CD4-positive, alpha-beta T cell treated with Interleukin-6 for 4 hours (primary cell): Measurements from ENCODE around the gene PARD3B.

ENCODE experiments used
- DNase-seq: peaks from one replicate; pipeline ENCODE4 v3.0.0-alpha.2; 2020; ENCODE audit warnings: mixed read lengths

The PARD3B gene

DNA sequence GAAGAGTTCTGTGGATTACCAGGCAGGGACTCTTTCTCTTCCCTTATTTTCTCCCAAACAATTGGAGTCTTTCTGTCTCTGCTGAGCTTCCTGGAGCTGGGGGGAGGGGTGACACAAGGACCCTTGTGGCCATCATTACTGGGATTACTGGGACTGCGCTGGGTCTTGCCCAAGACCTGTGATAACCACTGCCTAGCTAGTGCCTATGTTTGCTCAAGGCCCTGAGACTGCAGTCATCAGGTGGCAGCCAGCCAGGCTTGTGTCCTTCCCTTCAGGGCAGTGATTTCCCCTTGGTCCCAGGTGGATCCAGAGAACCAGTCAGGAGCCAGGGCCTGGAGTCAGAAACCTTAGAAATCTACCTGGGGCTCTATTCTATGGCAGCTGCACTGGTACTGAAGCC, 355.6 kb downstream of the PARD3B start:
- DNase-seq, result no peak

DNA sequence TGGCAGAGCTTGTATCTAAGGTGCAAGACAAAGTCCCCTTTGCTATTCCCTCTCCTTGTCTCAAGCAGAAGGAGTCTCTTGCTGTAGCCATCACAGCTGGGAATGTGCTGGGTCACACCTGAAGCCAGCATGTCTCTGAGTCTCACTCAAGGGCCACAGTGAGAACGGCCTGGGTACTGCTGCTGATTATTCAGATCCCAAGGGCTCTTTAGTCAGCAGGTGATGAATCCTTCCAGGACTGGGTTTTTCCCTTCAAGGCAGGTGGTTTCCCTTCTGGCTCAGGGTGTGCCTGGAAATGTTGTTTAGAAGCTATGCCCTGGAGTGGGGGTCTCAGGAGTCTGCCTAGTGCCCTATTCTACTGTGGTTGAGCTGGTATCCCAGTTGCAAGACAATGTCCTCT, 356.3 kb downstream of the PARD3B start:
- no peak for DNase-seq

DNA sequence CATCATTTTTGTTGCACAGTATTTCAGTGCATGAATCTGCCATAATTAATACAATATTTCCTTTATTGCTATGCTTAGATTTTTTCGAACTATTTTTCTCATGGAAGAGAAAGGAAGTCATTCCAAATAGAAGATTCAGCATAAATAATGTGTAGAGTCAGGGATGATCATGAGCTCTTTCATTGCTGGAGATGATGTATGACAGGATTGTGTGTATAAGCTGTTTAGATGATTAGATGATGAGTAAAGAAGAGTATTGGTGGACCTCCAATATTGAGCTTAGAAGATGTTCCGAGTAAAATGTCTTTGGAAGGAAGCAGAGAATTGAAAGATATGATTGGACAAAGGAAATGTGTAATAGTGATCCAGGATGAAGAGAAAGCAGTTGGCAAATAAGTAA, 364.5 kb downstream of the PARD3B start:
- DNase-seq, result no peak

DNA sequence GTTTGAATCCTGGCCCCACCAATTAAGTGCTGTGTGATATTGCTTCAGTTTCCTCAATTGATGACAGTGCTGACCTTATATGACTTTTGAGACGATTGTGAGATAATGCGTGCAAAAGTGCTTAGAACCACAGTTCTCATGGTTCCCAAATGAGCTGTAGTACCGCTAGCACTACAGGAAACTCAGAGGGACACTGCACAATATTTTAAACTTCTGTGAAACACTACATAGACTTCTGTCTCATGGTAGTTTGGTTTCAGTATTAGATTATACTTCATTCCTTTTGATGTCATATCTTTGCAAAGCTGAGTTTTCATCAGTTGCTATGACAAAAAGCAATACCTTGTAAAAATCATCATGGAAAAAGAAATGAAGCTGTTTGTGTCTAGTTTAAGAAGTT, 368.0 kb downstream of the PARD3B start:
- no peak for DNase-seq

DNA sequence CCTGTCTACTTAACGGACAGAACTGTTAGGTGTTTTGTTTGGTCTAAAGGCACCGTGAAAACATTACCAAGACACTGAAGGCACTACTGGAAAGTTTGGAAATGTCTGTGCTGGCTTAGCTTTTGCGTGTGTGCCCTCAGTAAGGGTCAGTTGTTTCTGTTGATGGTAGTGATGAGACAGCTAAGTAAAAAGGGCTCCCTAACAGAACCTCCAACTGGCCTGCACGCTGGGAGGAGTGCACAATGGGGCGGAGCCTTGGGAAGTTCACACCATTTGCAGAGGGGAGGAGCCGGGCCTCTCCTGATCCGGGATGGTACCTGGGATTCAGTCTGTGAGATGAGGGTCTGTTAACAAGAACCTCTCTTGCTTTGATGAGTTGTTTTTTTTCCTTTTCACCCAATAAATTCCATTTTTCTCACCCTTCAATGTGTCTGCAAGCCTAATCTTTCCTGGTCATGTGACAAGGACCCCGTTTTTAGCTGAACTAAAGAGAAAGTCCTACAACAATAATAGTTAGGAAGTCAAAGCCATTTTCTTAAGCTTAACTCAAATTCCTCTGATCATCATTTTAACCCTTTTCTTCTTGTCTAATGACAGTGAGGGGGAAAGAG, 368.7 kb downstream of the PARD3B start:
- no peak for DNase-seq

DNA sequence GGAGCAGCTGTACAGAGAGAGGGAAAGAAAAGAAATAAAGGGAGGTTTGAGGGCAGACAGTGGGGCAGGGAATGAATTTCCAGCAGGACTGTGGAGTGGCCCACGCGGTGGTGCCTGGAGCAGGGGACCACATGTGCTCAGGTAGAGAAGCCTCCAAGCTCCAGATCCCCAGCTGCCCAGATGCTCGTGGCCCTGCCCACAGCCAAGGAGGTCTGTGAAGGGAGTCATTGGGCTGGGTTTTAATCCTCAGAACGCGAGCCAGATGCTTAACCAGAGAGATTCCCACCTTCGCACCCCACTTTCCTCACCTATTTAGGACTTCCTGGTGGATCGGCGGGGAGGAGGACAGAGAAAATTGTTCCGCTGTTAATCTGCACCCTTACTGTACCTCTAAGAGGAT, 369.4 kb downstream of the PARD3B start:
- DNase-seq, result no peak

DNA sequence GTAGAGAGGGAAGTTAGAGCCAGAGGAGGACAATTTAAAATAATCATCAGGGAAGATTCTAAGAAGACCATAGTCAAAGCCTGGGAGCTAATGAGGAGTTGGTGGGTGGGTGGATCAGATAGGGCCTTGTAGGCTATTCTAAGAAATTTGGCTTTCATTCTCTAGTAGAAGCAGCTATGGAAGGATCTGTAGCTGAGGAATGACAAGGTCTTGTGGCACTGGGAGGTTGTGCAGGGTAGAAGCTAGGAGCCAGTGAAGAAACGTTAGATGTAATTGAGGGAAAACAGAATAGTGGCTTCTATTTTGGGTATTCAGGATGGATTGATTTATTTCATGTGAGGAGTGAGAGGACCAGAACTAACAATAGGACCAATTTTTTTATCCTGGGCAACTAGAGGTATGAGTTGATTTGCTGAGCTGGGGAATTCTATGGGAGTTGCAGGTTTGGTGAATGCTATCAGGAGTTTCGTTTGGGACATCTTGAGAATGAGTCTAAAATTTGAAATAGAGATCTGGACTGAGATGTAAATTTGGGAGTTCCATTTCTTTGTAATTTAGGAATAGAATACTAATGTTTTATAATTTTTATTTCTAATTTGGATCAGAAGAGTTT, 371.9 kb downstream of the PARD3B start:
- DNase-seq, result no peak

DNA sequence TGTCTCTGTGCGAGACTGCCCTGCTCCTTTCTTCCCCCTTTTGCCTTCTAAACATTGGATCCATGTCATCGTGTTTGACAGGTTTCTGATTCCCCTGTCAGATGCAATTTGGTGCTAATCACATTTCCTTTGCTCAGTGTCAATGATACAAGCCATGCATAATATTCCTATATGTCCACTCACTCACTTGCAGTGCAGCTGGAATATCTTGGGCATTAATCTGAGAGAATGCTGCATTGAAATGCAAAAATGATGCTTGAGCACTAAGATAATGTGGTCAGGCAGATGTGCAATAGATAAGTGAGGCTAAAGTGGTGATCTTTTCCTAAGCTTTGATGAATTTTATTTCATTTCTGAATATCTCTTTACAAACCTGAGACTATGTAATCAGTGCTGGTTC, 375.5 kb downstream of the PARD3B start:
- no peak for DNase-seq

DNA sequence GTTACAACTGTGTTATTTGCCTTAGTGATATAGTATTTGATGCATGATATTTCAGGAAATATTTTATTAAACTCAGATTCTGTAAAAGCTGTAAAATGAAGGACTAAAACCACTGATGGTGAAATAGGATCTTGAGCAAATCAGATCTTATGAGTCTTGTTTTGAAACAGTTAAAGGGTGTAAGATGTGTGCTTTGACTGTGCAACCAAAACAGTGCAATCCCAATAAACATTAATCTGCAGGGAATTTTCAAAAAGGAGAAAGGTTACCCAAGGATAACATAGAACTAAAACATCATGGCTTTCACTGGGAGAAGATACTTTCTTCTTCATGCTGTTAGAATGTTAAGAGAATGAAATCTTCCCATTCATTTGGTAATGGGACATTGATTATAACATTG, 378.7 kb downstream of the PARD3B start:
- DNase-seq, result no peak

DNA sequence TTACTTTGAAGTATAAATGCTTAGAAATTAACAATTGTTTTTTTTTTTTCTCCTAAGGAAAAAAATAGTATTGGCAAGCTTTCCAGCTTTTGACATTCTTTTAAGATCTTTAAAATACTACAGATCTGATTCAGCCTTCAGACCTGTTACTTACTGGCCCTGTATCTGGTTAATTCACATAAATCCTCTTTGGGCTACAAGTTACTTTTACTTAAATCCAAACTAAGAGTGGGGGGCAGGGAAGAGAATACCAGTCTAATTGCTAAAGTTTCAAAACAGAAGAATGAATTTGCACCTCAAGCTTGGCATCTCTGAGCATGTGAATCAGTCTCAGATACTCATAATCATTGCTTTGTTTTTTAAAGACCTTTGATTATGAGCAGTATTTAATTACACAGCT, 386.3 kb downstream of the PARD3B start:
- DNase-seq, result no peak

DNA sequence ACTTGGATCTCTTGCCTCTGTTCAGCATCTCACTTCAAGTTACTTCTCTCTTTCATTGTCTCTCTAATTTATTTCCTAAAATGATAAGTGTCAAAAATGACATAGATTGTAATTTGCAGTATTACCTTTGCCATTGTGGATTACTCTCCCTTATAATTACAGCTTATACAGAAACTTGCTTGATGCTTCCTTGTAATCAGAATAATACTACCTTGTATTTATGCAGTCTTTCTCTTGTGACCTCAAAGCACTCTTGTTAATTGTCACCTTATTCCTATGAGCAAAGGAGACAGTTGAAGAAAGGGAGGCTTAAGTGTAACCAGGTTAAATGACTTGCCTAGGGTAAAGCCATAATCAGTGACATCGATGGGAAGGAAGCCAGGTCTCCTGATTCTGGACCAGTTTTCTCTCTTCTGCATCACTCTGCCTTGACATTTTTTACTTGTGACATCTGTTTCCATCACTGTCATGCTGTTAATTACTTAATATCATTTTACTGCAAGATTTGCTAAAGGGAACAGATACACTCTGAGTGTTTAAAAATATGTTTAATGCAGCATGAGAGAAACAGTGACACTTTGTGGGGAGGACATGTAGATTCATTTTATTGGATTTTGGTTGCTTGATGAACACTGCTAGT, 388.6 kb downstream of the PARD3B start:
- no peak for DNase-seq

DNA sequence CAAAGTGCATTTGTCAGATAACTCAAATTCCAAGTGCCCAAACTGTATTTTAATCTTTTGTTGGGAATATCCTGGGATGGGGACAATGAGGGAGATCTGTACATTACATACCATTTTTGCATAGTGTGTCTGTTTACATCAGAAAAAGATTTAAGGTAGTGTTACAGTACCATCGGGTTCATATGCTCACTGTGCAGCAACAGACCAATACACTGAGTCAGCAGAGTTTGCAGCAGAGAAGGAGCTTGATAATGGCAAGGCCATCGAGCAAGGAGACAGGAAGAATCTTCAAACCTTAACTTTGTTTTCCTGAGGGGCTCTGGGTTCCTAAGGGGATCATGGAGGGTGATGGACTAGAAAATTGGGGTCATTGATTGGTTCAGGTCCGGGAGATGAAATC, 399.7 kb downstream of the PARD3B start:
- DNase-seq, result no peak

DNA sequence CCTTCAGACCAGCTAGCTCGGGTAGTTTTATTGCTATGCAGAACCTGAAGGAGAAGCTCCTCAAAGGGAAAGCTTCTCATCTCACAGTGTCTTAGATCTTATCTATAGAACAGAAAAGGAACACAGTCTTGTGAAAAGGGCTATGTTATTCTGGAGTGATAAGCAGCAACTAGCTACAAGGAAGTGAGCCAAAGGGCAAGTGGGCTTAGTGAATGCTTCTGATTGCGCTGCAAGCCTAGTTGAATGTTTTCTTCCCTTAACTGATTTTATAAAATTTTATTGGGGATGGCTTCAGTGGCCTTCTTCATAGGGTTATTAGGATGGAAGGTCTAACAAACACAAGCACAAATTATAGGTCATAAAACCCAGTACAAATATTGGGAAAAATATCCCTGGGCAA, 400.1 kb downstream of the PARD3B start:
- DNase-seq, result no peak

DNA sequence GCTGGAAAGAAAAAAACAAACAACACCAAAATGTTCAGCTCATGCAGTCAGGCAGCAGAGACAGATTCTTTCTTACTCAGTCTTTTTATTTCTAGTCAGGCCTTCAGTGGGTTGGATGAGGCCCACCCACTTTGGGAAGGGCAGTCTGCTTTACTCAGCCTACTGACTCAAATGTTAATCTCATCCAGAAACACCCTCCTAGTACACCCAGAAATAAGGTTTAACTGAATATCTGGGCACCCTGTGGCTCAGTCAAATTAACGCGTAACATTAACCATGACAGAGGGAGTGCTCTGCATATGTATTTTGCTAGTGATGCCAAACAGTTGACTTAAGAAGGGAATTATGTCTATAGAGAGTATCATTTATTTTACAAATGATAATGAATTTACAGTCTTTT, 401.6 kb downstream of the PARD3B start:
- DNase-seq, result no peak

DNA sequence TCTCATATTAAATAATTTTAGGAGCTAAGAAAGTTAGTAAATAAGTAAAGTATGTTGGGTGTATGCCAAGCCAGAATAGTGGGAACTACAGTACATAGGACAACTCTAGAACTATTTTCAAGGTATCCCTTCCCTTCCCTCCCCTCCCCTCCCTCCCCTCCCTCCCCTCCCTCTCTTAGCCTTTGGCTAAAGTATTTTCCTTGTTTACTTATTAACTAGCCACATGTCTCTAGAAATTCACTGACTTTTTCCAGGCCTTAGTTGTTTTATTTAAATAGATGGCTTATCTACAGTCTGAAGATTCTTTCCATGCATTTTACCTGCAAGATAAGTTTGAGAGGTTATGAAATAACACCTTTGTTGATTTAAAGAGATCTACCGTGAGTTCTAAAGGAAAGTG, 402.1 kb downstream of the PARD3B start:
- no peak for DNase-seq

DNA sequence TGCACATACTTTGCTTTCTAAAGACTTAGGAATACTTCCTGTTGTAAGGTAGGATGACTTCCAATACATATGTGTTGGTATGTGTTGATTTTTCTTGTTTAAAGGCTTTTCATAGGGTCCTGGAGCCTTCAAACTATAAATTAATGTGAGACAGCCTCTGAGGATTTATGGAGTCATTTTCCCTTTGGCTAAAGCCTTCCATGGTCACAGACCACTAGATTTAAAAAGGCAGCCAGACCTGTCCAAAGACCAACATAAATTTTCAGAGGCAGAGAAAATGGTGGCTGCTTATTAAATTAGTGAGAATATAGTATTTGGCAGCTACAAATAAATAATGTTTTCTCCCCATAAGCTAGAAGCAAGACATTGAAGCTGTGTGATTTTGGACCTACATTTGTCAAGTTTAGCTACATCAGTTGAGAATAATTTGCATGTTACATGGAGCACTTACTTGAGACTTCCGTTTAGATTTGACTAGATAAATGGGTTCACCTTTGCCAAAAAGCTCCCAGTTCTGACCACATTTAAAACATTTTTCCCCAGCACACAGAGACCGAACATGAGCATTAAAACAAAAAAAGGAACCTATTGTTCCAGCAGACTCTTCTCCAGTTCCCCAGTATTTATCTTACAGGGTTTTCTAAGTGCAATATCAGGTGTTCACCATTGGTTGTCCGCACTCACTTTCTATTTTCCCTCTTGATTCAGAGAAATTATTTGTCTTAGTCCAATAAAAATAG, 402.9 kb downstream of the PARD3B start:
- no peak for DNase-seq

DNA sequence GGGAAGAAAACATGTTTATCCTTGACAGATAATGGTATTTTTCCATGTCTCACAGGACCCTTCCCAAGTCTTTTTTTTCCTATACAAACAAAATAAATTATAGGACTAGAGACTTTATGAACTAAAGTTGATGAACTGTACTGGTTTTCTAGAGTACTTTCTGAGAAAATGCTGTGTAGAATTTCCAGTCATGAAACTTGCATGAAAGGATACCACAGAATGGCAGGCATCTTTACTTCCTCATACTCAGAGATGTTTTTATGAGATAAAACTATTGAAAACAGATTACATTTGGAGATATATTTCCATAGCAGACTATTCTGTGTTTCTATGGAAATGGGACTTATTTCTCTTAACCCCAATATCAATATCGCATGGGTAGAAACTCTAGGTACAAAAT, 403.5 kb downstream of the PARD3B start:
- DNase-seq, result no peak

DNA sequence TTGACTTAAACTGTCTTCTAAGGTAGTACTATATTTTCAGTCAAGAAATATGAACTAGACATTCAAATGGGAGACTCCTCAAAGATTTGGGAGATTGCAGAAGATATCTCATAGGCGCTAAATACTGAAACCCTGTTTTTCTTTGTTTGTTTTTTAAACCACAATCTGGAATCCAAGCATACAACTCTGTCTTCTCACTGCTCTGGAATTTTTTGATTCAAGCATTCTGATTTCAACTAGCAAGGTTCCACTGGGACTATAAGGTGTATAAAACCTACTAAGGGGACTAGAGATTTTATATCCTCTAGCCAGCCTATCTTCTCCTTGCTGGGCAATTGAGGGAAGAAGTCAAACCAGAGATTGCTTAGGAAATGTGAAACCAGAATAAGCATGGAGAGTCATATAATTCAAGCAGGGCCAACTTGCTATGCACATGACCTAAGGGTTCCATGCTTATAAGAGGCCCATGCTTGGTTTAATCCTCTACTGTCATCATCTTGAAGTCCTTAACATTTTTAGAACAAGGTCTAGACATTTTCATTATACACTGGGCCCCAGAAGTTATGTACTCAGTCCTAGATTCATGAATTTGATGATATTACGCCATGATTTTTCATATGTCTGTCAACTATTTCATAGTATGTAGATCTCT, 405.5 kb downstream of the PARD3B start:
- DNase-seq, result no peak

DNA sequence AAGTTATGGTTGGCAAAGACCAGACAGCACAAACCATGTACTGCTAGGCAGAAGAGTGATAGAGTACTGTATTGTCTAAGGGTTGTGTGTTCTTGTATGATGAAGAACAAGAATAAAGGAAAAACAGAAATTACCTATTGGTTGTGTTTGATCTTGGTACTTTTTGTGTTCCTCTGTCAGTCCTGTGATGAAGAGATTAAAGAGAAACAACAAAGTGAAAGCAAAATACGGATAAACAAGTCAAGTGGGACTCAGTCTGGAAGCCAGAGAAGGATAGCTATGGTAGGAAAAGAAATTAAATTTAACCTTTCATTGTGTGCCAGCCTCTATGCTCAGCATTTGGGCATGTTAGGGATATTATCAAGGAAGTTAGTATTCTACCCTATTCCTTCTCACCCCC, 413.1 kb downstream of the PARD3B start:
- DNase-seq, result no peak

DNA sequence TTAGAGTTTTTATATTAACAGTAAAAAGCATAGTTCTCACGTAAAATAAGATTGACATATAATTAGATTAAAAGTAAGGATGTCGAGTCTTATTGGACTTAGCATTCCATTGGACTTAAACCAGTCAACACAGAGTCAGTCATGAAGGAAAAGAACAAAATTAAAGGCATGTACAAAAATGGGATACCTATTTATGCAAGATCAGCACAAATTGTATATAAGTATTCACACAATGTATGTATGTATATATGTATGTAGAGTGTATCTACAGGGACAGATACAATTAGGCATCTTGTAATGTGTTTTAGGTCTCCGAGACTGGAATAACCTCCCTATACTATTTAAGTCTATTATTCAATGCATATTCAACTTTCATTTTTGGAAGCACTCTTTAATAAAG, 419.1 kb downstream of the PARD3B start:
- no peak for DNase-seq

DNA sequence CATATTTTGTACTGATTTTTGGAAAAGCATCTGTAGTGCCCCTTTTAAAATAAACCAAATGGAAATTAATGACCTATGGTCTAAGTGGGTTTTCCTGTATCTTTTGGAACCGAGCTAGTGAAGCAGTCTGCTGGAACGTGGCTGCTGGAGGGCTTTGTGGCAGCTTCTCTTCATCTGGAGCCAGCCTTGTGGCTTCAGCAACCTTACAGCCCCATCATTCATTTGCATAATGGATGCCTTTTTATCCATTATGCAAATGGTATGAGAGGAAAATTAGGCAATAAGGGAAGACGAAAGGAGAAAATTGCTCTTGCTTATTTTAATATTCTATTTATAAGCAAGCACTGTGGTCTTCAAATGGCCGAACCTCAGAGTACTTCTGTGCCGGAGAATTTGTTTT, 421.0 kb downstream of the PARD3B start:
- DNase-seq, result no peak

DNA sequence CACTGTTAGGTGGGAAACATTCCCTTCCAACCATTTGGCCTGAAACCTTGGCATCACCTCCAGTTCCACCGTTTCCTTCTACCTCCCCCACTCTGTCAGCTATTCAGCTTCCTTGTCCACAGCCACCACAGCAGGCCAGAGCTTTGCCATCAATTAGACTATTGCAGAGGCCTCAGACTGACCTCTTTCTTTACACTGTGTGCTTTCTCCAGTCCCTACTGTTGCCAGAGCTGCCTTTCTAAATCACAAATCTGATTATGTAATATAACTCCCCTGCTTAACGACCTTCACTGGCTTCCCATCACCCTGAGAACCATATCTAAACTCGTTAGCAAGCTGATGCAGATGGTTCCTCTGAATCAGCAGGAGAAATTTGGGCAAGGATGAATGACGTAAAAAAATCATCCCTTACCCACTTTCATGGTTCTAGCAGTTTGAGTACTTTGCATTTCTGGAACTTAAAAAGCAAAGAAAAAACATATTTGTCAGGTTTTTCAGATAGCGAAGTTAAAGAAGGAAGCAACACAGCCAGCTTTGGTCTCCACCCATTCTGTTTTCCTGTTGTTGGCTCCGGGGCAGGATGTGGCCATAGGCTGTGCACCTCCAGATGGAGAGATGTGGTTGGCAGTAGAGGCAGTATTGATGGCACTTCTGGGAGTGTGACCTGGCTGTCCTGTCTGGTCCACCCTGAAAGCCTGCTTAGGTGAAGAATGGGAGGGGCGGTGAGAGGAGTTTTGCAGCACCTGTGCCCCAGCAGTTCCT, 422.1 kb downstream of the PARD3B start:
- DNase-seq, result peak; percentile 78
